Thyroid gland (tissue), 4 donors: ENCODE results near the gene PTAFR. TPM values are rescaled to one million over a fixed set of nuclear protein-coding genes. Genes with fewer than 3 reads are reported as not detected.

ENCODE experiments used
- DNase-seq, 2 donors: peaks; one replicate each; pipeline ENCODE4 v3.0.0-alpha.2; 2019
- H3K27ac ChIP-seq, 3 donors: fragments of 200-600 bp; sonication (generic); 1 replicate in 2 of 3; 2 replicates in 1 of 3; pipeline ENCODE4 v1.5.1; 2016 to 2019; ENCODE audit warnings: mild to moderate bottlenecking in 1 of 3, moderate library complexity in 1 of 3
- H3K27me3 ChIP-seq: fragments of 200-600 bp; sonication (generic); one replicate; pipeline ENCODE4 v1.5.1; 2019
- H3K36me3 ChIP-seq, 2 donors: fragments of 200-600 bp; sonication (generic); one replicate each; pipeline ENCODE4 v1.5.1; 2016 to 2019
- H3K4me1 ChIP-seq, 2 donors: fragments of 200-600 bp; sonication (generic); one replicate each; pipeline ENCODE4 v1.5.1; 2017 to 2019
- H3K4me3 ChIP-seq, 3 donors: fragments of 200-600 bp; sonication (generic); replicated peaks in 1 of 3; 1 replicate in 2 of 3; 2 replicates in 1 of 3; pipeline ENCODE4 v1.5.1; 2016; ENCODE audit warnings: mild to moderate bottlenecking in 1 of 3
- H3K9me3 ChIP-seq: fragments of 200-600 bp; sonication (generic); one replicate; pipeline ENCODE4 v1.5.1; 2017
- CTCF ChIP-seq, 6 experiments: fragments of 200-600 bp in 3 of 6; fragments of 450-650 bp in 3 of 6; sonication (generic) in 3 of 6; IDR thresholded peaks; one replicate each; pipeline ENCODE4 v1.5.1; 2016 to 2019; ENCODE audit warnings: antibody characterized with exemption in 6 of 6, mild to moderate bottlenecking in 2 of 6, inconsistent platforms in 1 of 6, moderate library complexity in 1 of 6
- POLR2A ChIP-seq, 2 donors: fragments of 450-650 bp; IDR thresholded peaks; one replicate each; pipeline ENCODE4 v1.6.1; 2017; ENCODE audit warnings: antibody characterized with exemption in 2 of 2, mild to moderate bottlenecking in 2 of 2, moderate library complexity in 1 of 2
- WGBS, 2 donors: methylation state at CpG; one replicate each; pipeline ENCODE4 v1.1.5; 2017; 5-methylcytosine and 5-hydroxymethylcytosine counted together
- intact Hi-C: fragments of 100-400 bp; cut with DNase I; formaldehyde crosslinking; loops from one replicate; pipeline ENCODE4 v1.15.1; 2023
- total RNA-seq, 4 donors: library from RNA; depleted of rRNA; stranded (reverse); fragments of >200 nt; gene quantifications; one replicate each; pipeline ENCODE4 v1.2.3, GENCODE V29; 2016

Gene PTAFR
- total RNA-seq, 4 donors from 2014 or later = 1.4 to 2.0 (median 1.6) TPM

- intact Hi-C loops = no loop called here
- no peak overlapping the region for H3K27ac ChIP-seq
- WGBS, 2 donors = 95 to 100% methylated on average over 2 of the region's 2 CpGs
- no peak overlapping the region for H3K4me3 ChIP-seq
- H3K36me3 ChIP-seq = no peaks in the 10 kb centered on the region
- H3K9me3 ChIP-seq = no peaks in the 10 kb centered on the region
- no peaks in the 10 kb centered on the region for H3K27me3 ChIP-seq
- TF ChIP-seq POLR2A (IDR thresholded peaks at IDR 0.05) (no peak), CTCF (IDR thresholded peaks at IDR 0.05) (no peak)
- DNase-seq = no peak
- H3K4me1 ChIP-seq = peaks cover 28 to 40% of the 10 kb centered on the region in 2 donors
Measured at GRCh38 chr1:28170001-28170596, 6.4 kb downstream of the PTAFR start.

GRCh38 chr1:28163496-28164161, 12.9 kb downstream of the PTAFR start:
- WGBS, 2 donors = 50 to 53% methylated on average over 4 of the region's 4 CpGs
- no peak overlapping the region for H3K4me3 ChIP-seq
- TF ChIP-seq POLR2A (IDR thresholded peaks at IDR 0.05) = no peak
- no peak for TF ChIP-seq CTCF (IDR thresholded peaks at IDR 0.05)
- intact Hi-C loops = no loop called here
- H3K4me1 ChIP-seq = peaks cover 8 to 16% of the 10 kb centered on the region in 2 donors
- no peaks in the 10 kb centered on the region for H3K27me3 ChIP-seq
- peak in 1 of 2 donors; percentile 43 for DNase-seq
- no peaks in the 10 kb centered on the region for H3K9me3 ChIP-seq
- no peaks in the 10 kb centered on the region for H3K36me3 ChIP-seq
- peak overlapping the region in 1 of 3 donors; percentile 28 for H3K27ac ChIP-seq

- 91 to 96% methylated on average over 6 to 7 of the region's 7 CpGs for WGBS, 2 donors
- no peak for DNase-seq
- Histone ChIP-seq H3K9me3 (no peaks in the 10 kb centered on the region), H3K4me3 (no peak overlapping the region), H3K27me3 (no peaks in the 10 kb centered on the region), H3K4me1 (peaks cover 8 to 16% of the 10 kb centered on the region in 2 donors), H3K27ac (no peak overlapping the region), H3K36me3 (no peaks in the 10 kb centered on the region)
- no peak for TF ChIP-seq CTCF (IDR thresholded peaks at IDR 0.05)
- no peak for TF ChIP-seq POLR2A (IDR thresholded peaks at IDR 0.05)
- intact Hi-C loops = no loop called here
Measured at GRCh38 chr1:28162151-28162550, 14.3 kb downstream of the PTAFR start.

- no peak overlapping the region for H3K27ac ChIP-seq
Measured at GRCh38 chr1:28161751-28162150, 14.7 kb downstream of the PTAFR start.

More at GRCh38 chr1:28161751-28162150, 14.7 kb downstream of the PTAFR start:
- Histone ChIP-seq H3K27me3 (no peaks in the 10 kb centered on the region), H3K4me1 (peaks cover 8 to 12% of the 10 kb centered on the region in 2 donors), H3K9me3 (no peaks in the 10 kb centered on the region), H3K36me3 (no peaks in the 10 kb centered on the region), H3K4me3 (no peak overlapping the region)
- WGBS, 2 donors = 90 to 96% methylated on average over 3 of the region's 3 CpGs
- DNase-seq = no peak
- no peak for TF ChIP-seq CTCF (IDR thresholded peaks at IDR 0.05)
- intact Hi-C loops = no loop called here
